ELF-1 (cell line): ENCODE measurements around the gene EHD4.
A peak's percentile ranks its signal among the peaks of the same experiment; 100 is the strongest.

Source experiments
- DNase-seq: peaks from one replicate; pipeline ENCODE4 v3.0.0-alpha.2; 2016; ENCODE audit warnings: low read depth, low spot score

Gene EHD4

DNA sequence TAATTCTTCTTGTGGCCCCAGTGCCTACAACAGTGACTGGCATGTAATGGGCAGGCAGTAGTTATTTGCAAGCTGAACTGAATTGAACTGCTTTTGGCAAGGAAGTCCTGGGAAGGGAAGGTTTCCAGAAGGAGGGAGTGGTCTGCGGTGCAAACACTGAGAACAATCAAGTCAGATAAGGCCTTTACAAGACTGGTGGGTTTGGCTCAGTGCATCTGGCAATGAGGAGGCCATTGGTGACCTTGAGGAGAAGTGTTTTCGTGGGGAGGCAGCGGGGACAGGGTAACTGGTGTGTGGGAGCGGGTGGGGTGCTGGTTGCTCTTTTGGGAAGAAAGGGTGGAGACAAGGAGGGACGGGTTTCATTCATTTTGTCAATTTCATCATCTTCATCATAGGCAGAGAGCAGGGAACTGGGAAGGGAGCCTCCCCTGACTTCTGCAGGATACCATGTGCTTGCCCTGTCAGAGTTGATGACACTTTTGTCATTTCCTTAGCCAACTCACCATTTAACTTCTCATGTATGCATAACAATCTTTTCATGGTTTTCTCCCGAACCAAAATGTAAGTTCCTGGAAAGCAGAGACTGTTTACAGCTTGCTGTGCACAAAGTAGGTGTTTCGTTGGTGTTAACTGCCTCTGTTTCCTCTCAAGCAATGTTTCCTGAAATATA, 8.4 kb upstream of the EHD4 start:
- no peak for DNase-seq

DNA sequence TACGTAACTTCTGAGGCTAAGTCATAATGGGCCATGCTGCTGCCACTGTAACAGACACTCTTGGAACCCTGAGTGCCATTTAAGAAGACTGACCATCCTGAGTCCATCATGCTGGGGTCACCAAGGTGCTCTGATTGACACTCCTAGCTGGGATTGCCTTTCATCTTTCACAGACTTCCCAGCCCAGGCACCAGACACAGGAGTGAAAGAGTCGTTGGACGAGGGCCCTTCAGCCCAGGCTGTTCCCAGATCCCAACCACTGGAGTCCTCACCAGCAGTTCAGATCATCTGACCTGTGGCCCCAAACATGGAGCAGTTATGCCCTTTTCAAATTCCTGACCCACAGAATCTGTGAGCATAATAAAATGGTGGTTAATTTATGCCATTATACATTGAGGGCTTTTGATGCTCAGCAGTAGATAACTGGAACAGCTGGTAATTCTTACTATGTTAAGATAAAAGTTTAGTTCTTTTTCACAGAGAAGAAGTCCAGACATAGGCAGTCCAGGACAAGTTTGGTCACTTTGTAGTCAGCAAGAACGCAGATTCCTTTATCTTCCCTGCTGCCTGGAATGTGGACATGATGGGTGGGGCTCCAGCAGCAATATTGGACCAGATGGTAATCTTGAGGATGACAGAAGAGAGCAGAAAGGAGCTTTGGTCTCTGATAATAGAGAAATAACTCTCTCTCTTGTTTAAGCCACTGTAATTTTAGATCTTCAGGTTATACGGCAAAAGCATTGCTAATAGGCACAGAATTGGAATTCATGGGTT, 7.3 kb upstream of the EHD4 start:
- no peak for DNase-seq

DNA sequence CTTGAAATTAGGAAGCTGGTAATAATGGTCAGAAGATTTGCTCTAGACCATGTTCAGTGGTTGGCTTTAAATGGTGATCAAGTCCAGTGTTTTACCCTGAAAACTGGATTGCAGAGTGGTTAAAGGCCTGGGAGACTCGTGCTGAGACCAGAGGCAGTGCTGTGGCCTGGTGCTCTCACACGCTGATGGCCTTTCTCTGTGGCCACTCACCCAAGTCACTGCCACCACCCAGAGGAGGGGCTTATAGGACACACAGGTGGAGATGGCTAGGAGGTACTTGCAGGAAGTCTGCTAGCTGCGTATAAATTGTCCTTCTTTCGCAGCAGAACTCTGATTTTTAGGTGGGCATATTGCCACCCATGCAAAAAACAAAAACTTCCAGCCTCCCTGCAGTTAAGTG, 6.2 kb upstream of the EHD4 start:
- DNase-seq, result no peak

DNA sequence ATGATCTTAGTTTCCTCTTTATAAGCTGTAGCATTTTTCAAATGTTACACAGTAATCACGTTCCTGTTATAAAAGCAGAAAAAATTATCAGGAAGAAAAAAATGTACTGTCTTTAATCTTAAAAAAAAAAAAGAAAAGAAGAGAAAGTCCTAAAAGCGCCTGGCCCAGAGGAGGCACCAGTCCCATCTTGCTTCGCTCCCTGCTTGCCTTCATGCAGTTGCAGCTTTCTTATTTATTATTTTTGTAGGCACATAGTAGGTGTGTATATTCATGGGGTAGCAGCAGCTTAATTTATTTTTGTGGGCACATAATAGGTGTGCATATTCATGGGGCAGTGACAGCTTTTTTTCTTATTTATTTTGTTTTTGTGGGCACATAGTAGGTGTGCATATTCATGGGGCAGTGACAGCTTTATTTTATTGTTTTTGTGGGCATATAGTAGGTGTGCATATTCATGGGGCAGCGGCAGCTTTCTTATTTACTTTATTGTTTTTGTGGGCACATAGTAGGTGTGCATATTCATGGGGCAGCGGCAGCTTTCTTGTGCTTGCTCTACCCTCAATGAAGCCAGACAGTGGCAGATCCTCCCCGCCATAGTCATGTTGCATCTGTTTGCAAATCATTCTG, 5.5 kb upstream of the EHD4 start:
- DNase-seq, result no peak

DNA sequence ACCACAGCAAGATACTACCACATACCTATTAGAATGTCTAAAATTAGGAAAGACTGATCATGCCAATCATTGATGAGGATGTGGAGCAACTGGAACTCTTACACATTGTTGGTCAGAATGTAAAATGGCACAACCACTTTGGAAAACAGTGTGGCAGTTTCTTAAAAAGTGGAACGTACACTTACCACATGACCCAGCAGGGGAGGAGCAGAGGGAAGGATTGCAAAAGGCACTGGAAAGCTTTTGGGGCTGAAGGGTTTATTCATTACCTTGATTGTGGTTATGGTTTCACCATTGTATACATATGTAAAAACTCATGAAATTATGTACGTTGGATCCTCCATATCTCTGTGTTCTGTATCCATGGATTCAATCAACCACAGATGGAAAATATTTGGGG, 3.3 kb upstream of the EHD4 start:
- DNase-seq, result no peak

DNA sequence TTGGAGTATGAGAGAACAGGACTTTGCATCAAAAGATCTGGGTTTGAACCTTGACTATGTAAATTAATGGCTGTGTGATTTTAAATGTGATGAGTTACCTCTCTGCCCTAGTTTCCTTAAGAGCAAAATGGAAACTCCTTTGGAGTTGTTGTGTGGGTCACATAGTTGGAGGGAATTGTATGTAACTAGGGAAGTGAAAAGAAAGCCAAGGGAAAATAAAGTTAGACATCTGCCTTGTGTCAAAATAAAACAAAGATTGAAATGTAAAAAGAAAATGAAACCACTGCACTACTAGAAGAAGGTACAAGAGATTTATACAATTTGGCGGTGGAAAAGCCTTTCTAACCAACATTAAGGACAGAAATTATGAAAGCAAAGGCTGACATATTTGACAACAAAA, 1.7 kb upstream of the EHD4 start:
- no peak for DNase-seq

DNA sequence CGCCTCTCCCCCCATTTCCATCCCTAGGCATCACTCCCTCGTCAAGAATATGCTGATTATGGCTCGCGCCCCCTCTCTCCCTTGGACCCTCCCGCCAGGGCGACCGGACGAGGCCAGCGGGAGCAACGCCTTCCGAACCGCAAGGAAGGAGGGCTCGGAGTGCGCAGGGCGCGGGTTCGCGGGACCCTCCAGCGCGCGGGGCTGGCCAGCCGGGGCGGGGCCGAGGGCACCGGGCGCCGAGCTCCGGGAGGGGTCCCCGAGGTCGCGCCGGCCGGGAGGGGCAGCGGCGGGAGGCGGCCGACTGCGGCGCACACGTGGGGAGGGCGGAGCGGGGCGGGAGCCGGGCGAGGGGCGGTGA, 483 bp downstream of the EHD4 start:
- DNase-seq, result no peak

DNA sequence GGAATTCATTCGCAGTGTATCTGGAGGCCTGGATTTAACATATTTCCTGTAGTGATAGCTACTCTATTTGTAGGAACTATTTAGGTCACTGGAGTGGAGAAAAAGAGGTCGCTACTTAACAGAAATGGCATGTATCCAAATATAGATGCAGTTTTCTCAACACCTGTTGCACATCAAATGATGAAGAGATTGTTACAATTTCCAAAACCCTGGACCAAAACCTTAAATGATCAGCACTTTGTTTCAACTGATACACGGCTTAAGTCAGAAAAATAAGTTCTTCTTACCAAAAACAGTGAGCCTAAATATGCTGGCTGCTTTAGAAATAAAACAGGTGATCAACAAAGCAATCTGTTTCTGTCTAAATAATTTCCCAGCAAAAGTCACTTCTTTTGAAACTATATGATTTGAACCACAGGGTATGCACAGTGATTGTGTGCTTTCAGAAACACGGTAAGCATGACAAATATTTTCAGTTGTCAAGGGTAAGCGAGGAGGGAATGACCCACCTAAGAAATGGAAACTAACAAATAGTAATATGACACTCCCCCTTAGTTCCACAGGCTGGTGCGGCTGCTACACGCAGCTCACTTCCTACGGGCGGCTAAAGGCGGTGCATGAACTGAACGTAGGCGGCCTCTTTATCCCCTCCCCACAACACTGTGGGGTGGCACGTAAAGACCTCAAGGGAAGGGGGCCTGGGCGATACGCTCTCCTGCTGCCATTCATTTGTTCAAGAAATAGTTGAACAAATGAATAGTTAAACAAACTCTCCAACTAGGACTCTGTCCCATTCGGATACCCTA, 1.1 kb downstream of the EHD4 start:
- peak; percentile 70 for DNase-seq

DNA sequence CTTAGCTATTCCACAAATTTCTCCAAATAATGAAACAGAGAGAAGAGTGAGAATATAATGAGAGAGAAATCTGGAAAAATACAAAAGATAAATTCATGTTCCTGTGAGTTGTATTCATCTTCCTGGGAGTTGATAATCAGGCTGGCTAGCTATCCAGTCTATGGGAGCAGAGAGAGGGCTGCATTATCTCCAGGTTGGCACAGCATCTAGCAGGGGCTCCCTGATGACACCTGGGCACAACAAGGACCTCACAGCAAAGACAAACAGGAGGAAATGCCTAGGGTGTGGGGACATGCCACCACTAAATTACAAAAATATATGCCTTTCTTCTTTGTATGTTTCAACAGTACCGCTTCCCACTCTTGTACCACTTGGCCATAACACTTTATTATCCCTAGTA, 1.9 kb downstream of the EHD4 start:
- no peak for DNase-seq

DNA sequence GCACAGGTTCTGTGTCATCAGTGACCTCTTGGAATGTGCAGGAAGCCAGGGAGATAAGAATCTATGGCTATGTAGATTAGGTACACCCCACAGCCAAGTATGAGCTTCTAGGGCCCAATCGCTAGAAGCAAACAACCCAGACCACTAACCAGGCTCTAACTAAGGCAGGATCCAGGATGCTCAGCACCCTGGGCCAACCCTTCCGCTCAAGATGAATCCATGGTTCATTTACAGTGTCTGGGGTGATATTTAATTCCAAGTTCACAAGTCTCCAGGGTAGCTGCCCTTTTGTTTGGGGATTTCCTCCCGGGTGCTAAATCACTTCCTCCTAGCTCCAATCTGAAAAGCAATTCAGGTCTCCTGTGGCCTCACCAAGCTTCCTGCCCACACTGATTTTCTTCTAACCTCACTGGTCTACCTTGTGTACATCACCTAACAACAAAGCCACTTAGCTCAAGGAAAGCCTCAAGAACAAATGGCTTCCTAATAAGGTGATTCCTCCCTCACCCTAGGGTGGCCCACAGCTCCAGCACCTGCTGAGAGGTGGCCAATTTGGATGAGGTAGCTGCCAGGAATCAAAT, 2.4 kb downstream of the EHD4 start:
- peak; percentile 44 for DNase-seq

DNA sequence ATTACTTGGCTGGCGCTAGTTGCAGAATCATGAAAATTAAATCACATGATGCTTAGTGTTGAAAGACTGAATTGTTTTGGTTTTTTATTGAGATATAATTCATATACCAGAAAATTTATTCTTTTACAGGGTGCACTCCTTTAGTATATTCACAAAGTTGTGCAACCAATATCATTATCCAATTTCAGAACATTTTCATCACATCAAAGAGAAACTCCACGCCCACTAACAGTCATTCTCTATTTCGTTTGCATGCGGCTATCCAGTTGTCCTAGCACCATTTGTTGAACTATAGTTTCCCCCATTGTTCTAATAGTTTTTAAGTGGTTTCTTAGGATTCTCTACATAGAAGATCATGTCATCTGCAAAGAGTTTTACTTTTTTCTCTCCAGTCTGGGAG, 3.7 kb downstream of the EHD4 start:
- no peak for DNase-seq

DNA sequence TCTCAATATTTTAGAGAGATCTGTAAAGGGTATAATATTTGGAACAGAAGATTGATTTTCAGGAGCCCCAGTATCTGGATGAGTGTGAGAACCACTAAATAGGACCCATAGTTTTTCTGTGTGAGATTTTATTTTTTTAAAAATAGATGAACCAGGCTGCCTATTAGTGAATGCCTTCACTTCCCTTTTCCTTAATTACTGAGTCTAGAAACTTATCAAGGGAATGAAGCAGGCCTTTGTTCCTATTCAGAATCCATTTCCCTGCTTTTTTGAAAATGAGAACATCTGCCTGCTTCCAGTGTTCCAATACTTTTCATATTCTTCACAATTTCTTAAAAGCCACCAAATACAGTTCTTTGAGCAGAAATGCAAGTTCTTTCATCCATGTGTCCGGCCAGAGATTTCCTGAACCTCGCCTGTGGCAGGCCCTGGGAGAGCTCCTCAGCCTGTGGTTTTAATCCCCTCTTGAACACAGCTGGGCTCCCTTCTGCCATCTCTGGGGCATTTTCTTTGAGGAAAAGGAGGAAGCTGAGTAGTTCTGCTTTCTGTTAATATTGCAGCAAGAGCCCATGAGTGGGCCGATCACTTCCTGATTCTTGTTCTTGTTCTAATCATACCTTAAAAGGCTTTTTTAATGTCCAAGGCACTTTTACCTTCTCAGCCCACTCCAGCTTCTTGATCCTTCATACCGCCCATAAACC, 4.7 kb downstream of the EHD4 start:
- no peak for DNase-seq

DNA sequence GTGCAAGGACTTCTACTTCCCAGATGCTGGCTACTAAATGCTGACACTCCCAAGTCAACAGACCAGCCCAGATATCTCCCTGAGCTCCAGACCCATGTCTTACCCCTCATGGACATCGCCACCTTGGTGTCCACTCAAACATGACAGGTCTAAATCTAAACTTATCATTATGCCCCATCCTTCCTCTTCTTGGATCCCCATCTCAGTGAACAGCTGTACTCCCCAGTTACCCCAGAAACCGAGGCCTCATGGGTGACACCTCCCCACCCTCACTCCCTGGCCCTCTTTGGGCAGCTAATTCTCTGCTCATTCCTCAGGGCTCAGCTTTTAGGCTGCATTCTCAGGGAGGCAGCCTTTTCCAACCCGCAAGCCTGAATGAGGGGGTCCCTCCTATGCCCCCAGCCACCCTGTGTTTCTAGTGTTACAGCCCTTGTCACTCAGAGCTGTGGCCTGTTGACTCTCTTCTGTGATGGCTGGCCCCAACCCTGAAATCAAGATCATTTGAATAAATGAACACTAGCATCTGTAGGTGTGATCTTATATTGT, 5.4 kb downstream of the EHD4 start:
- DNase-seq, result no peak

DNA sequence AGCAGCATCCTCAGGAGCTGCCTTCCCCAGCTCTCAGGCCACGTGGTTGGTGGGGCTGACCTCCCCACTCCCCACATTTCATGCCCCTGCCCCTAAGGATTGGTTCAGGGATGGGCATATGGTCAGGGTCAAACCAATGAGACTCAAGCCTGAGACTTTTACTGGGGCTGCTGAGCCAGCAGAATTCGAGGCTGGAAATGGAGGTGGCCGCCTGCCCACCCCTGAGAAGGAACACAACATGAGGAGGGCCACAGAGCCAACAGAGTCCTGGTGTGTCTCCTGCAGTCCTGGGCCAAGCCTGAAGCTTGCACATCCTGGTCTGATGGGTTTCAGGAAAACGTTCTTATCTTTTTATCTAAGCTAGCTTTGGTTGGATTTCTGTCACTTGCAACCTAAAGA, 5.9 kb downstream of the EHD4 start:
- no peak for DNase-seq

DNA sequence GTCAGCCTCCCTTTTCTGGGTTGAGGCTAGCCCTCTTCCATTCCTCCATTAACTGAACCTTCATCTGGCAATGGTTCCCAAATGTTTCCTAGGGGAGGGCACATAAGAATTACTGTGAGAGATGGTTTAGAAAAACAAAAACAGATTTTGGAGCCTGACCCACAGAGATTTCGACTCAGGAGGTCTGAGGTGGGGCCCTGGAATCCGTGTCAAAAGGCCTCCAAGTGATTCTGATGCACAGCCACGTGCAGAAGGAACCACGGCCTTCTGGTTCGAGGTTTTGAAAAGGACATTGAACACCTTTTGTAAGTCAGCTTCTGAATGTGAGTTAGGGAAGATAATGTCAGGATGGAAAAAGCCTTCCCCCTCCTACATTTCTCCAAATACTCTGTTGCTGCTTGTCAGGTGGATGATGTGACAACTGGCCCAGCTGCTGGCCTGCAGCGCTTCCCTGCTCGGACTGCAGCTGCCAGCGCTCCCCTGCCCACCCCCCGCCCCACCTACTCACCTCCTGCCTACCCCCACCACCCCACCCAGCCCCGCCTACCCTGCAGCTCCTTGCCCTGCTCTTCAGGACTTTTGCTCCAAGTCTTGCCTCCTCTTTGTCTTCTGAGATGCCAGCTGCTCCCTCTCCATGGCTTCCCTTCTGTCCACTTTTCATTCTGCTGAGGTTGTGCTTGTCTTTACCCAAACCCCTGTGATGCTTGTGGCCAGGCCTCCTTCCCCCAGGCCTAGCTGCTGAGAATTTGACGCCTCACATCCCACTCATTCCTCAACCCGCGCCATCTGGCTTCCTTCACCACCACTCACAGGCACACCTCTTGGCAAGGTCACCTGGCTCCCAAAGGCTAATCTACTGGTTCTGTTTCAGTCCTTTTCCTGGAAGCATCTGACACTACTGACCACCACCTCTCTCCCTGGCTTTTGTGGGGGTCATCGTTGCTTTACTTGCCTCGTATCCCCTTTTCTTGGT, 6.6 kb downstream of the EHD4 start:
- DNase-seq, result peak; percentile 63

DNA sequence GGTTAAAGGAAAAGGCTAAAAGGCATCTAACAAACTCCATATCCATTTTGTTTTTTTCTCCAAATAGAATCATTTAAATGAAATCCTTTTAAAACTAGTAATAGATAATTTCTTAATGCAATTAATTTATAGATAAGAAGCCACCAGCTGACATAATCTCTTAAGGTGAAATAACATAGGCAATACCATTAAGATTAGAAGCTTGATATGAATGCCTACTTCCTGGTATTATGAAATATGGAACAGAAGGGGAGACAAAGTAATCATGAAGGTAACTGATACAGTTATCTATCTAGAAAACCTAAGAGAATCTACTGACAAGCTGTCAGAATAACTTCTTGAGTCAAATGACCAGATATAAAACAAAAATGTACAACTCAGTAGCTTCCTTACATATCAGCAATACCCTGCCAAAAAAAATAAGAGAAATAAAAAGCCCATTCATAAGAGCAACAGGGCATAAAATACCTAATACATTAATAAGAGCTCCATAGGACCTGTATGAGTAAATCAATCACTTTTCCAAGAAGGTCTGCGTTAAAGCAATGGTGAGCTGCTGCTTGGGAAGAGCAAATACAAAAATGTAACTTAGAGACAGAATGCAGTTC, 10.7 kb downstream of the EHD4 start:
- DNase-seq, result no peak

DNA sequence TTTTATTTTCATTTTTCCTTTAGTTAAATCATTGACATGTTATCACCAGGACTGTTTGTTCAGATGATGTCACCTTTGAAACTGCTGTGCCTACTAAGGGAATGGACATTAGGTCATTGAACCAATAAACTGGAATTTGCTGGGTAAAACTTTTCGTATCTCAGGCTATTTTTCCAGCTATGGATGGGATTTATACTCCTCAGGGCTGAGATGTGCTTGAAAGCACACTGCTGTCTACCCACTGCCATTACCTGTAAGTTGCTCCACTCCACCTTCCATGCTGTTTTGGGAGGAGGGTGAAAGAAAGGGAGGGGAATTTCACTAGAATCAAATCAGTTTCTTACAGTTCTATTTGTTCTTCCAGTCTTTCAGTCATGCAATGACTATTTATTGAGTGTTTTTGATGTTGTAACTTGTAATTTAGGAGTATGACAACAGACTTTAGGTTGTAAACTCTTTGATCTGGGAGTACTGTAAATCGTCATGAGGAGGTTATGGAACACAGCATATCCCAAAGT, 11.3 kb downstream of the EHD4 start:
- no peak for DNase-seq

DNA sequence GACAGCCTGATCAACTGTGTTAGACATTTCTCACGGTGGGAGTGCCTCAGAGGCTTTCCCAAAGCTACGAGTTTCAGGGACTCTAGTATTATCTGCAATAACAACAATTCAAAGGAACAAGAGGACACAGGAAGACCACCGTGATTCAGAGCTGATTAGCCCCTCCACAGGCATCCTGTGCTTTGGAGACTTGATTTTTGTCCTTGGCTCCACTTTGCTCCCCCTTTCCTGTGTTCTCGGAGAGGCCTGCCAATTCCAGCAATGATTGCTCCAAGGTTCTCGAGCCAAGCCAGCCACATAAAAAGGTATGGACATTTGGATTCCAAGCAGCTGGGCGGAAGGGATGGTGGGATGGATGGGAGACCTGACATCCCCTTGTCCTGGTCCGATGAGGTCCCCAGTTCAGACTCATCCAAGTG, 14.3 kb downstream of the EHD4 start:
- no peak for DNase-seq
